Pons (tissue), 1 donor: ENCODE results near the gene PDGFRA.

Source experiments
- DNase-seq: peaks from one replicate; pipeline ENCODE4 v3.0.0-alpha.2; 2016; ENCODE audit warnings: low spot score

The PDGFRA gene

GRCh38 chr4:54256491-54257486, 27.7 kb downstream of the PDGFRA start:
- DNase-seq = no peak

GRCh38 chr4:54265366-54265765, 36.3 kb downstream of the PDGFRA start:
- DNase-seq = no peak

DNA sequence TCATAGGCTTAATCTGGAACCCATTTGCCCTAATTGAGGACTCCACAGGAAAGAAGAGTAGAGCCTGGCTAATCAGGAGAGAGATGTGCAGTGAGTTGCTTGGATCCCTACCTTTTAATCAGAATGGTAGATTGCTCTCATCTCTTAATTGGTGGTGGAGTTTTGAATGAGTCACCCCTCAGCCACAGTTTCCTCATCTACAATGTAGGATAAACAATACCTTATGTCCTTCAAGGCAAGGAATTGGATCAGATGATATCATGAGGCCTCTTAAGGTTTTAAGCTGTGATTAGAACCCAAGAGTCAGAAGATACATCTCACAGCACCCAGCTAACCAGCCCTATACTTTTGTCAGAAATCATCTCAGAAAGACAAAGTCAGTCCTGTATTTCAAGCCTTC, 39.1 kb downstream of the PDGFRA start:
- no peak for DNase-seq

GRCh38 chr4:54271464-54271863, 42.4 kb downstream of the PDGFRA start:
- no peak for DNase-seq

GRCh38 chr4:54272051-54272450, 43.0 kb downstream of the PDGFRA start:
- no peak for DNase-seq

GRCh38 chr4:54274264-54274663, 45.2 kb downstream of the PDGFRA start:
- no peak for DNase-seq

DNA sequence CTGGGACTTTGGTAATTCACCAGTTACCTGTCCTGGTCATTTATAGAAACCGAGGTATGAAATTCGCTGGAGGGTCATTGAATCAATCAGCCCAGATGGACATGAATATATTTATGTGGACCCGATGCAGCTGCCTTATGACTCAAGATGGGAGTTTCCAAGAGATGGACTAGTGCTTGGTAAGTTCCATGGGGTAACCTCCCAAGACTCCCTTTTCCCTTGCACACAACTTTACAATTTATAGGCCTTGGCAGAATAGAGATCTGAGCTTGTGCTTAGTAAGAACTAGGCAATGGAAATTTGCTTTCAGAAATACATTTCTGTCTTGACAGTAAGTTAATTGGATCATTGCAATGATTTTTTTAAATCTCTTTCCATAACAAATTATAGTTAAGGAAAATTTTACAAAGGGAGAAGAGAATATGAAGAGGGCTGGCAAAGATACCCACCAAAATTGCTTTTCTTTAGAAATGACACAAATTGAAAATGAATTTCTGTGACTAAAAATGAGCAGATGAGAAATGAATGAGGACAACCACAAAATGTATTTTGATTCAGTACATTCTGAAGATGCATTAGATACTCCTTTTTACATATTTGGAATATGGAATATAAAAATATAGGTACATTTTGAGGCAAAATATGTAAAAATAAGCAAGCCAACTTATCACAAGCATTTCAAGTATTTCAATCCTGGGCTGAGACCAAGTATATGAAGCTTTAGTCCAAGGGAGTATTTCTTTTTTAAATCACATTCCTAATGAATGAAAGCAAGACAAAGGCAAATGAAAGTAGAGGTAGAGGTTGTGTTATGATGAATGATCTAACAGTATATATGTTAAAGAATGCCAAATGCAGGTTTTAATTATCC, 45.9 kb downstream of the PDGFRA start:
- no peak for DNase-seq

DNA sequence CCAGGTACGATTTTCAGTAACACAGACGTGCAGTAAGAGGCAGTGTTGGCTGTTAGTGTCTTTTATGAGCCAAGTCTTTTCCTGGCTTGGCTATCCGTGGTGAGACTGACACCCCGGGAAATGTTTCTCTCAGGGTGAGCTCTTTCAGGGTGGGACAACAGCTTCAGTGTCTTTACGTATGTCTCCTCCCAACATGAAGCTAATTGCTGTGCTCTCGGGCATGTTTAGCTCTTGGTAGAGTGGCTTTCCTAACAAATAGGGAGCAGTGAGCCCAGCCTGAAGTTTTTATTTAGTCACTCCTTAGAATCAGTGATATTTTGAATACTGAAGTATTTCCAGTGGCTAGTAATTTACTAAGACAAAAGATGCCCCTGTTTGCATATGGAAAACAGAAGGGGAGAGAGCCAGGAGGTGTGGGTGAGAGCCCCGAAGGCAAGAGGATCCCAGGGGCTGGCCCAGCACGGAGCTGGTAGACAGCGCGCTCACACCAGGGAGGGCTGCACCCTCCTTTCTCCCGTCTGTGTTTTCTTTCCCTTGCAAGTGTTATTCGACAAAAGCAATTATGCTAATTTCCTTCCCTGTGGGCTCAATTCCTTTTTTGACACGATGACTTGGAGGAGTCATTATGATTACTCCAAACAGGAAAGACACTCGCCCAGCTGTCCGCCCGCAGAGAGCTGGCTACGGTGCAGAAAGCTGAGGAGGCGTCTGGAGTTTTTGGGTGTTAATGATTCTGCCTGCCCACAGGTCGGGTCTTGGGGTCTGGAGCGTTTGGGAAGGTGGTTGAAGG, 47.7 kb downstream of the PDGFRA start:
- DNase-seq = no peak

DNA sequence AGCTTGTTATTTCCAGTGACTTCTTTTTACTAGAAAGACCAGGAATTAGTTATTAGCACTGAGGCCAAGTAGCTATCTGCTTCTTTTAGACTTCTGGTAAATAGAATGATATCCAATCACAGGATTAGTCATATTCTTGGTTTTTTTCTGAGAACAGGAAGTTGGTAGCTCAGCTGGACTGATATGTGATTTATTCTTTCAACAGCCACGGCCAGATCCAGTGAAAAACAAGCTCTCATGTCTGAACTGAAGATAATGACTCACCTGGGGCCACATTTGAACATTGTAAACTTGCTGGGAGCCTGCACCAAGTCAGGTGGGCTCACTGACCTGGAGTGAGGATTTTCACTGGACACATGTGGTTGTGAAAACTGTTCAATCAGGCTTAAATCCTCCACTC, 48.6 kb downstream of the PDGFRA start:
- DNase-seq = no peak

- no peak for DNase-seq
Observed at GRCh38 chr4:54278216-54278615, 49.1 kb downstream of the PDGFRA start.

- peak; percentile 24 for DNase-seq
Observed at GRCh38 chr4:54281054-54281766, 52.1 kb downstream of the PDGFRA start.

DNA sequence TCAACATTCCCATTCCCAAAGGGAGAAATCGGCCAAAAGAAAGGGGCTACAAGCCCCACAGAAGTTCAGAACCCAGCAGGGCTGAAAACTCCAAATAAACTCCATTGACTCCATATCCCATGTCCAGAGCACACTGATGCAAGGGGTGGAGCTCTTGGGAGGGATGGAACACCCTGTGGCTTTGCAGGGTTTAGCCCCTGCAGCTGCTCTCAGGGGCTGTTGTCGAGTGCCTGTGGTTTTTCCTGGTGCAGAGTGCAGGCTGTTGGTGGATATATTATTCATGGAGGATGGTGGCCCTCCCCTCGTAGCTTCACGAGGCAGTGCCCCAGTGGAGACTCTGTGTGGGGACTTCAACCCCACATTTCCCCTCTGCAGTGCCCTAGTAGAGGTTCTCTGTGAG, 53.7 kb downstream of the PDGFRA start:
- DNase-seq = no peak

DNA sequence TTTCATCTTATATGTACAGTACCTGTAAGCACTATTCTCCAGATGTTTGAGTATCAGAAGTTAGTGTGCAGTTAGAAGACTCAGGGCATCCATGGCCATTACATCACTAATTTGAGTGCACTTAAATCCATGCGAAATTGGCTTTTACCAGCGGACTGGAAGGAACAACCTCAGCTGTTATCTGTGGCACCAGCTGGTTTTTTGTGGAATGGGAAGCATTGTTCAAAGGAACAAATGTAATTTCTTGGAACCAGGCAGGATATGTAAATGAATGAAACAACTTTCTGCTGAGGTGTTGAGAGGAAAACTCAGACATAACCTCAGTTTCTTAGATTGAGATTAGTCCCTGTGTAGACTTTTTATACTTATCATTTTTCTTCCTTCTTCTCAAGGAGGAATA, 60.2 kb downstream of the PDGFRA start:
- DNase-seq = no peak

DNA sequence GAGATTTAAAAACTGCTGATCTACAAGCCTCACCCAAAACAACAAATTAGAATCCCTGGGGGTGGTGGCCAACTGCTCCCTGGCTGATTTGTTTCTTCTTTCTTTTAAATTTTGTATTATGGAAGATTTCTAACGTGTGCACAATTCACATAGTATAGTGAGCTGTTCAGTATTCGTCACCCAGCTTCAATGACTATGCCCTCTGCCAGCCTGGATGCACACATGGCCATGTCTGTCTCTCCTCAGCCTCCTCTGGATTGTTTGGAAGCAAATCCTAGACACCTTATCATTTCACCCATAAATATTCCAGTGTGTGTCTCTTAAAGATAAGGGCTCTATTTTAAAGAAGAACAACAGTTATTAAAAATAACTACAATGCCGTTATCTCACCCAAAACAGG, 61.9 kb downstream of the PDGFRA start:
- DNase-seq = no peak

DNA sequence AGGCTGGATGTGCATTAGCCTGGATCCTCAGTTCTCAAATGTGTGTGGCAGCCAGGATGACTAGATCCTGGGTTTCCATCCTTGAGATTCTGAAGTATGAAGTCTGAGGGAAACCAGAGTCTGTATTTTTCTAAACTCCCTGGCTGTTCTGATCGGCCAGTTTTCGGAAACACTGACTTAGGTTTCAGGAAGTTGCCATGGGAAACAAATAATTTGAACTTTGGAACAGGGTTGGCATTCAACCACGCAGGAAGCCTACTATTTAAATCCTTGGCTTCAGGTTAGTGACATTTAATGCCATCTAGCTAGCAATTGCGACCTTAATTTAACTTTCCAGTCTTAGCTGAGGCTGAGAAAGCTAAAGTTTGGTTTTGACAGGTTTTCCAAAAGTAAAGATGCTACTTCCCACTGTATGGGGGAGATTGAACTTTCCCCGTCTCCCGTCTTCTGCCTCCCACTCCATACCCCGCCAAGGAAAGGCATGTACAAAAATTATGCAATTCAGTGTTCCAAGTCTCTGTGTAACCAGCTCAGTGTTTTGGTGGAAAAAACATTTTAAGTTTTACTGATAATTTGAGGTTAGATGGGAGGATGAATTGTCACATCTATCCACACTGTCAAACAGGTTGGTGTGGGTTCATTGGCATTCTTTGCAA, 67.6 kb downstream of the PDGFRA start:
- DNase-seq = no peak

DNA sequence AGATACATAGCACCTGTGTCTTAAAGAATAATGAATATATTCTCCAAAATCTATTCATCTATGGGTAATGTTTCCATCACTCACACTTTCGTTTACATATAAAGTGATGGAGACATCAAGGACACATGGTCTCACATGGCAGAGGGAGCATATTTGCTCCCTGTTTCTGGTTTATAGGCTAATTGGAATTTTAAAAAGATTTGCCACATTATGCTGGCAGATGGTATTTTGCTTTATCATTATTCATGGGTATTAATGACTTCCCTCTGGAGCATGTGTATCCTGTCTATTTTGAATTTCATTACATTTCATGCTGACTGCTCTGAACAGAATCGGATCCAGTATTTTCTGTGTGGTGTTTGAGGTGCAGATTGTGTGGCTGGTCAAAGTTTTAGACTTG, 79.0 kb downstream of the PDGFRA start:
- no peak for DNase-seq

DNA sequence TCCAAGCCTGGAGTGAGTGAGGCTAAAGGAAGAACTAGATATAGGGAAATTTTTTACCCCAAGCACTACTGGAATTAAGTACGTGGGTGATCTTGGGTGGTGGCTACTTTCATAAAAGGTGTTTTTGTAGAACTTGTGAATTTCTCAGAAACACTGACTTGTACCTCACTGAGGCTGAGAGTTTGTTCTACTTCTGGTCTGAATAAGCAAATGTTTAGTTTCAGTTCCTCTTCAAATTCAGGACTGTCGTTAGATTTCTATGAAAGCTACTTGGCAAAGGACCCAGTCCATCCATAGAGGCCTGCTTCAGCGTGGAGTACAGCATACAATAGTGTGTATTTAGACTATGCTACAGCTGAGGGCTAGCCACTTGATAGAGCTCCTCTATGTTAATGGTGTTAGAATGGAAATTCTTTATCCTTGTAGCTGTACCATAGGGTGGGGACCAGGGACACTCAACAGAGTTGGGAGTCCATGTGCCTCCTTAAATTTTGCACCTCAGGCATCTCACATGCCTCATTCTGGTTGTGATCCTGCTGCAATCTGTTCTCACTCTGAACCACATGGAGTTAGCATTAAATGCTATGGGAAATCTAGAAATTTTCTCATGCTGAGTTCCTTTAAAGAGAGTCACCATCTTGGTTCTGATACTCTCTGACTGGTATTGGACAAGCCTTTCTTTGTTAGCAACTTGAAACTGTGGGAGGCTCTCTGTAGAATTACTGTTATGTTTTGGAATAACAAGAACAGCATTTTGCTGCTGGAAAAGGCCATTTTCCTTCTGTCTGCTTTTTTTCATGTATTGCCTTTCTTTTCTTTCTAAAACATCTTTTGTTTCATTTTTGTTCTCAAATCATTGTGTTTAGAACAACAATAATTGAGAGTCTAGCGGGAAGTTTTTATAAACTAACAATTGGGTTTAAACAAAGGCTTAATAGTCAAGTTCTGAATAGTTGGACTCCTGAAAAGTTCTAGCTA, 86.8 kb downstream of the PDGFRA start:
- DNase-seq = peak; percentile 66

DNA sequence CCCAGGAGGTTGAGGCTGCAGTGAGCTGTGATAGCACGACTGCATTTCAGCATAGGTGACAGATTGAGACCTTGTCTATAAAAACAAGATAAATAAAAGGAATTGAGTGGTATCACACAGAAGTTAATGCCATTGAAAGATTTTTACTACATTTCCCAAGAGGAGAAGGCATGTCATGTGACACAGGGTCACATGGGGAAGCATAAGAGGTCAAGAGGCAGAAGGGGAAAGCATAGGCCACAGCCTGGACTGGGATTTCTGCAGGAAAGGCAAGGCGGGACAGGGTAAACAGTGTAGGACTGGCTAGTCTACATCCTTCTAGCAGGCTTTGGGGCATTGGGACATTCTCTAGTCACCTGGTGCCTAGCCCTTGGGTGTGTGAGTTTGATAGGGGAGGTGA, 88.6 kb downstream of the PDGFRA start:
- no peak for DNase-seq

GRCh38 chr4:54318904-54319303, 89.8 kb downstream of the PDGFRA start:
- DNase-seq = peak; percentile 40
